ENCODE data around the gene RPS27A. TPM values are rescaled to one million over a fixed set of nuclear protein-coding genes. Genes with fewer than 3 reads are reported as not detected.

Gene RPS27A
- 2,611 to 3,269 TPM (median 2,741 TPM) in 5 replicates for total RNA-seq (2022; extraction: Qiagen RNA extraction)

DNA sequence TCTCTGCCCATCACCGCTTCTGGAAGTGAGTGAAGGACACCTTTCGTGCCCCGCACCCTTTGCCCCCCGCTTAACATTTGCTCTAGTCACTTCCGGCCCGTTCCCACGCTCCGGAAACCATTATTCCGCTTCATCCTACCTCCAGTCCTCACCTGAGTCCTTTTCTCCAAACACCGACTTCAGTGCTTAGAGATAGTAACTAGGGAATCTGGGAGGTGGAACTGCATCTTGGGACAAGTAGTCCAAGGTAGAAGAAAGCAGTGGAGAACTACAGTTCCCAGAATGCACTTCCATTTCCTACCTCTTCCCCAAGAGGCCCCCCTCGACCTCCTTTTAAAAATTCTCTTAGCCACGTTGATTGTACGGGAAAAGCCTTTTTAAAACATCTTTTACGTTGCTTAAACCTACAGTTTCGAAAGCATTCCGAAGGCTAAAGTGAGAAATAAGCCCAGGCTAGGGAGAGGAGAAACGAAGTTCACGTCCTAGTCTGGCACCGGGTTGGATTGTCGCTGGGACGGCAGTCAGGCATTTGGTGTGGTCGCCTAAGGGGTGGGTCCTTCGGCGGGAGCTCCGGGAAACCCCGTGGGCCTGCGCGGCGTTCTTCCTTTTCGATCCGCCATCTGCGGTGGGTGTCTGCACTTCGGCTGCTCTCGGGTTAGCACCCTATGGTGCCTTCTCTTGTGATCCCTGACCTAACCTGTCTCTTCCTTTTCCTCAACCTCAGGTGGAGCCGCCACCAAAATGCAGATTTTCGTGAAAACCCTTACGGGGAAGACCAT is at the start of gene RPS27A, which contains the start of gene CLHC1:
Gene RPS27A, plus strand, starts transcription at position 605 of the 779 bp plus-strand sequence. Its CDS starts 137 bp downstream, at position 742.
Gene CLHC1, minus strand, starts transcription at position 210 of the 779 bp plus-strand sequence. CDS start 9,882 bp downstream, outside the sequence.

GRCh38 chr2:55268907-55269644 is 36.6 kb downstream of the RPS27A start, which contains the start of gene MTIF2:
Gene MTIF2, minus strand, starts transcription at chr2:55269231. Its CDS starts 5,373 bp downstream, at chr2:55263858.

Other genes starting within 250 kb of the RPS27A start
- 421 to 529 TPM (median 495 TPM) in 5 replicates for gene RTN4, start 182.2 kb upstream of the RPS27A start, total RNA-seq (2022; extraction: Qiagen RNA extraction)
- gene CLHC1, start 395 bp upstream of the RPS27A start, total RNA-seq (2022; extraction: Qiagen RNA extraction): 1.4 to 3.5 TPM (median 1.9 TPM) in 5 replicates
- gene MTIF2, start 36.5 kb downstream of the RPS27A start, total RNA-seq (2022; extraction: Qiagen RNA extraction): 39.5 to 46.3 TPM (median 40.8 TPM) in 5 replicates
- 21.0 to 24.6 TPM (median 23.3 TPM) in 5 replicates for gene CCDC88A, start 187.2 kb downstream of the RPS27A start, total RNA-seq (2022; extraction: Qiagen RNA extraction)